ENCODE measurements around the gene BTBD19.
A peak's percentile ranks its signal among the peaks of the same experiment; 100 is the strongest.
"Not testable (repeated sequence)": the region's sequence is repeated elsewhere in the genome, so short reads cannot be mapped to it uniquely, and the experiment has no call there.

Gene BTBD19, protein sequence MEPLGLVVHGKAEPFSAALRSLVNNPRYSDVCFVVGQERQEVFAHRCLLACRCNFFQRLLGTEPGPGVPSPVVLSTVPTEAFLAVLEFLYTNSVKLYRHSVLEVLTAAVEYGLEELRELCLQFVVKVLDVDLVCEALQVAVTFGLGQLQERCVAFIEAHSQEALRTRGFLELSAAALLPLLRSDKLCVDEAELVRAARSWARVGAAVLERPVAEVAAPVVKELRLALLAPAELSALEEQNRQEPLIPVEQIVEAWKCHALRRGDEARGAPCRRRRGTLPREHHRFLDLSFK

DNA sequence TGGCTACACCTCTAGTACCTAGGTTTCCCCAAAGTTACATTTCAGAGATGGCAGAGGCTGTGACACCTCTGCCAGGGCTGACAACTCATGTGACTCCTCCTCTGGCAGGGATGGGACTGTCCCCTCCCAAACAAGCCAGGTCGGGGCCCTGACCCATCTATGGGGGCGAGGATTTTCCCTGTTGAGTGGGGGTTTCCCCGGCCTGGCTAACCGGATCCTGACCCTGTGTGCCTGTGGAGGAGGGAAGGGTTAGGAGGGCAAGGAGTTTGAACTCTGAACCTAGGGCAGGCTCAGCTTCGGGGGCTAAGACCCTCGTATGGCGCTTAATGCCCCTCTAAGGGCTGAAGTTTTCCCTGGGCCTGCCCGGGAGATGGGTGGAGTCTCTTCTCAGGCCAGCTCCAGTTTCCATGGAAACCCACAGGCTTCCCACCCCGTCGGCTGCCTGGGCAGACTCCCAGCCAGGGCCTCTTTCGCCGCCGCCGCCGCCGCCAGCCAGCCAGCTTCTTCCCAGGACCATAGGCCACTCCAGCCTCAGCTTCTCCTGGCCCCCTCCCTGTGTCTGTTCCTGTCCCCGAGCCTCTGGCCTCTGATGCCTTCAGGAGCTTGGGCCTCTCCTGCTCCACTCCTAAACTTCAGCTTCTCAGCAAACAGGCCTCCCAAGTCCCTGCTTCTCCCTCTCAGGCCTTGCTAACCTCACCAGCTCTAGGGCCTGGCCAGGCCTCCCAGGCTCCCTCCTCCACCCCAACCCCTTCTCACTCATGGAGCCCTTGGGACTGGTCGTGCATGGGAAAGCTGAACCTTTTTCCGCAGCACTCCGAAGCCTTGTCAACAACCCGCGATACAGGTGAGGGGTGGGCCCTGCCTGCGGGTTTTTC is at the start of gene BTBD19:
TSS of gene BTBD19 (plus strand) at position 461 of the 875 bp plus-strand sequence. CDS start at position 759, 298 bp downstream.
- peak; percentile 63 for DNase-seq (ENCODE audit: low read depth)

DNA sequence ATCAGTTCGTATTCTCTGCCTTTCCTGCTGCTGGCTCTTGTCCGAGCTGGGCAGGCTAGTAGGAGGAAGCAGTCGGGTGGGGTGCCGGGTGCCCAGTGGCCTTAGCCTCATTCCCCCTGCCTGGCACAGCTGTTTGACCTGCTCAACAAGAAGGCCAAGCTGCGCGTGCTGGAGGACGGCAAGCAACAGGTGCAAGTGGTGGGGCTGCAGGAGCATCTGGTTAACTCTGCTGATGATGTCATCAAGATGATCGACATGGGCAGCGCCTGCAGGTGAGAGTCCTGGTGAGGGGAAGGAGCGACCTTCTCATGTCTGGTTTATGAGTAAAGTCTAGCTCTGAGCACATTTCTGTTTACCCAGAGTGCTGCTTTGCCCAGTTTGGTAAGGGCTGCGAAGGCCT is 49.2 kb upstream of the BTBD19 start:
- no peak for DNase-seq (ENCODE audit: low read depth)

DNA sequence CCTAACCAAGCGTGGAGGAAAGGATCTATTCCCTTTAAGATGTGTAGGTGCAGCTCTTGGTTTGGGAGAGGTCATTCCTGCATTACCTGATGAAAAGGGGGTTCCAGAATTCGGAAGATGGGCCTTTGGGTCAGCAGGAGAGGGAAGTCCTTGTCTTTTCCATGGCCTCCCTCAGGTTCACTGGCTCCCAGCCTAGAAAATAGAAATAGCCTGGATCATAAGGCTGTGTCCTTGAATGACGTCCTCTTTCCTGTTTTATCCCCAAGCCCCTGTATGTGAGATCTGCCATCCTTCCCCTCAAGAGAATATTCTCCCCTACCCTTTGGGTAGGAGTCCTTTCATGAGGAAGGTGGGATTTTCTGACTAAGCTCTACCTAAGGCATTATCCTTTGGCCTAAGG is 47.4 kb upstream of the BTBD19 start:
- no peak for DNase-seq (ENCODE audit: low read depth)

DNA sequence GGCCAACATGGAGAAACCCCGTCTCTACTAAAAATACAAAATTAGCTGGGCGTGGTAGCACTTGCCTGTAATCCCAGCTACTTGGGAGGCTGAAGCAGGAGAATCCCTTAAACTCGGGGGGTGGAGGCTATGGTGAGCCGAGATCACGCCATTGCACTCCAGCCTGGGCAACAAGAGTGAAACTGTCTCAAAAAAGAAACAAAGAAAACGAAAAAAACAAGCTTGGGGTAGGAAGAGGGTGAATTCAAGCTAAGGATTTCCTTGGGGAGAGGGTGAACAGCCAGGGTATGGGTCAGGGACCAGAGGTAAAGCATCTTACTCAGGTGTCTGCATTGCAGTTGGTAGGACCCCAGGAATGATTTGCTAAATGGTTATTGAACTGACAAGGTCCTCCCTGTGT is 41.9 kb upstream of the BTBD19 start:
- not testable (repeated sequence) for DNase-seq (ENCODE audit: low read depth)

DNA sequence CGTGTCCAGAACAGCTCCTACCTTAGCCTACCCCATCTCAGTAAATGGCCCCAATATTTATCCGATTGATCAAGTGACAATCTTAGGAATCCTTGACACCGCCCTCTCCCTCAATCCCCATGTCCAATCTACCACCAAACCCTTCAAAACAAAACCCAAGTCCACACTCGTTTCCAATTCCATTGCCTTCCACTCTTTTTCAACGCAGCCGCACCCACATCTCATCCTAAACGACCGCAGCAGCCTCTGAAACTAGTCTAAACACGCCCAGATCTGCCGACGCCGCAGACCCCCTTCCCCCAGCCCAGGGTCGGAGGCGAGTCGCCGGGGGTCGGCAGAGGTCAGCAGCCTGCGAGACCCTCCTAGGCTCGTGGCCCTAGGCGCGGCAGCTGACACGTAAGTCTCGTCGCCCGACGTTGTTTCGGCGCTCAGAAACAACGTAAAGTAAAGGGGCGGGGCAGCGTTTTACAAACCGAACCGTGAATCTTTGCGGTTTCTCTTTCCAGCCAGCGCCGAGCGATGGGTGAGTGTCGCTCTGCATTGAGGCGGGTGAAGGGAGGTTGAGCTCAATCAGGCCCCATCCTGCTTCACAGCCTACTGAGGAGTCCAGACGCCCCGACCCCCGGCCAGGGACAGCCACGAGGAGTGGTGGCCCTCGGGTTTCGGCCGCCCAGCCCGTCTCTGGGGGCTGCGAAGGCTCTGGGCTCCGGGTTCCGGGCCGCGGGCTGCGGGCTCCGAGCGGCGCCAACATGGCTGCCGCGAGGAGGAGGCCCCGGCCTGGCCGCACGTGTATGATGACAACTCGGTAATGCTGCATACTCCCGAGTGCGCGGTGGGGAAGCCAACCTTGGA is 33.0 kb upstream of the BTBD19 start, which contains the start of gene RPS8:
TSS of gene RPS8 (plus strand) at position 463 of the 852 bp plus-strand sequence. CDS start at position 520, 57 bp downstream.
- peak; percentile 82 for DNase-seq (ENCODE audit: low read depth)

DNA sequence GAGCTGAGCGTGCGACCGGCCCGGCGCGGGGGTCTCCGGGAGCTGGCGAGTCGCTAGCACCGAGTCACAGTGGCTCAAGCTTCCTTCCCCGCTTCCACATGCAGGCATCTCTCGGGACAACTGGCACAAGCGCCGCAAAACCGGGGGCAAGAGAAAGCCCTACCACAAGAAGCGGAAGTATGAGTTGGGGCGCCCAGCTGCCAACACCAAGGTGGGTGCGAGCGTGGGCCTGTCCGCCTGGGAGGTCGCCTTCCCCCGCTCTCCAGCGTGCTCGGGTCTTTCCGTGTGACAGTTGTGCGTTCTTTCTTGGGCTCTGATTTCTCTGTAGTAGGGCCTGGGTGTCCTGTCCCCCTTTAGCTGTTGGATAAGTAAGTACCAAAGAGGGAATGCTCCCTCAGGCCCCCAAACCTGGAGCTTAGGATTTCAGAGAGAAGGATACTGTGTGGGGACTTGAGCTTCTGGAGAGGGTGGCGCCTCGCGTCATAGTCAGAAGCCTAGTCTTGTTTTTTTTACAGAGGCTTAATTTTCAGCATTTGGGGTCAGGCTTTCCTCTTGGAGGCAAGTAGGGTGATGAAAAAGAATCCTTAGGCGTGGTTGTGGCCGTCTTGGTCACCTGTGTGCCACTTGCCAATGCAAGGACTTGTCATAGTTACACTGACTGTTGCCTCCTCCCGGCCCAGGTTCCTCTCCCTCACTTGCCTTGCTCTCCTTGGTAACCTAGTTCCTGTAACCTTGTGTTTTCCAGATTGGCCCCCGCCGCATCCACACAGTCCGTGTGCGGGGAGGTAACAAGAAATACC is 32.2 kb upstream of the BTBD19 start:
- peak; percentile 33 for DNase-seq (ENCODE audit: low read depth)

DNA sequence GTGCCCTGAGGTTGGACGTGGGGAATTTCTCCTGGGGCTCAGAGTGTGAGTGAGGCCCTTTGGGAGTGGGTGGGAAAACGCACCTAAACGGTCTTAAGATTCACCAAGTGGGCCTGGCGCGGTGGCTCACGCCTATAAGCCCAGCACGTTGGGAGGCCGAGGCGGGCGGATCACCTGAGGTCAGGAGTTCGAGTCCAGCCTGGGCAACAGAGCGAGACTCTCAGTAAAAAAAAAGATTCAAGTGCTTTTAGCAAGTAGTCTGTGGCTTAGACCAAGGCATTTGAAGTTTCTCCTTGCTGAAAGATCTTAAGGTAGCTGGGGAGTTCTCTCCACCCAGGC is 31.6 kb upstream of the BTBD19 start:
- no peak for DNase-seq (ENCODE audit: low read depth)

DNA sequence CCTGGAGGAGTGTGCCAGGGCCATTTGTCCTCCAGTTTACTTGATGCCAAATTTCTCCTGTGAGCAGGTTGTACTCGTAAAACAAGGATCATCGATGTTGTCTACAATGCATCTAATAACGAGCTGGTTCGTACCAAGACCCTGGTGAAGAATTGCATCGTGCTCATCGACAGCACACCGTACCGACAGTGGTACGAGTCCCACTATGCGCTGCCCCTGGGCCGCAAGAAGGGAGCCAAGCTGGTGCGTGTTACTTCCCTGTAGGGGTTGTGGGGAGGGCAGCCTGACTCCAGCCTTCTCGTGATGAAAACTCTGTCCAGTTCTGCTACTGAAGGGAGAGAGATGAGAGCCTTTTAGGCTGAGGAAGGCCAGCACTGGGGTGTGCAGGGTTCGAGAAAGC is 30.8 kb upstream of the BTBD19 start:
- DNase-seq (ENCODE audit: low read depth), result no peak

DNA sequence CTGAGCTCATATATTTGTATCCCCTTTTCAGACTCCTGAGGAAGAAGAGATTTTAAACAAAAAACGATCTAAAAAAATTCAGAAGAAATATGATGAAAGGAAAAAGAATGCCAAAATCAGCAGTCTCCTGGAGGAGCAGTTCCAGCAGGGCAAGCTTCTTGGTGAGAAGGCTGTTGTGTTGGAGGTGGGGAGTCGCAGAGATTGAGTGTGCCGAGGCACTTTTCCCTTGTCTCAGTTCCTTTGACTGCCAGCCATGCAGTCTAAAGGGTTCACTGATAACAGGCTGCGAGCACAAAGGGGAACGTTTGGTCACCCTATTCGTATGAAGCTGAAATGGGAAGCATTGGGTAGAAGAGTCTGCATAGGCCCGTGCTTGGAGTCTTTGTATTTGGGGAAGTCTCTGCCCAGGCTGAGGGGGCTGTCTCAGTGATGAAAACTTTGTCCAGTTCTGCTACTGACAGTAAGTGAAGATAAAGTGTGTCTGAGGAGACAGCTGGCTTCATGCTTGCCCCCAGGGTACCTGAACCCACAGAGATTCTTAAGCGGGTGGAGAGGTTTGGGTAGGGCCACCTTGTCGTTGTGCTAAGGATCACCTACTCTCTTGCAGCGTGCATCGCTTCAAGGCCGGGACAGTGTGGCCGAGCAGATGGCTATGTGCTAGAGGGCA is 30.2 kb upstream of the BTBD19 start:
- no peak for DNase-seq (ENCODE audit: low read depth)

DNA sequence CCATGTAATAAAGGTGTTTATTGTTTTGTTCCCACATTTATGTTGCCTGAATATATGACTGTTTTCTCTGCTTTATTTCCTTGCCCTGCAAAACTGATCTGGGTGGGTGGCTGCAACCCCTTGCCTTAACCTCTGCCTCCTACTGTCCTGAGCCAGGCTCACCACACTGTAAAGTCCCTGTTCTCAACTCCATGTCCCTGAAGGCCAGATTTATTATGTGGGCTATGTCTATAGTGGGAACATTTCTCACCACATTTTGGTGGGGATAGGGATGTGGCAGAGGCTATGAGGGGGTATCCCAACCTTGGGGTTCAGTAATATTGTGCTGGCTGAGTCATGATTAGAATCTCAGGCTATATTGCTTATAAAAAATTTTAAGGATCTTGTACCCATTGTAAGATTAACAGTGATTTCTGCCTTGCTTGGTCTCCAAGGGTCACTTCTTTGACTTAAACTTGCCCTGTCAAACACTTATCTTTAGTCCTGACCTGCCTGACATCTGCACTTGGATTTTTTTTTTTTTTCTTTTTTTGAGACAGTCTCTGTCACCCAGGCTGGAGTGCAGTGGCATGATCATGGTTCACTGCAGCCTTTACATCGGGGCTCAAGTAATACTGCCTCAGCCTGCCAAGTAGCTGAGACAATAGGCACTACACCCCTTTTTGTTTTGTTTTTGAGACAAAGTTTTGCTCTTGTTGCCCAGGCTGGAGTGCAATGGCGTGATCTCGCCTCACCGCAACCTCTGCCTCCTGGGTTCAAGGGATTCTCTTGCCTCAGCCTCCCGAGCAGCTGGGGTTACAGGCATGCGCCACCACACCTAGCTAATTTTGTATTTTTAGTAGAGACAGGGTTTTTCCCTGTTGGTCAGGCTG is 29.4 kb upstream of the BTBD19 start:
- DNase-seq (ENCODE audit: low read depth), result no peak

DNA sequence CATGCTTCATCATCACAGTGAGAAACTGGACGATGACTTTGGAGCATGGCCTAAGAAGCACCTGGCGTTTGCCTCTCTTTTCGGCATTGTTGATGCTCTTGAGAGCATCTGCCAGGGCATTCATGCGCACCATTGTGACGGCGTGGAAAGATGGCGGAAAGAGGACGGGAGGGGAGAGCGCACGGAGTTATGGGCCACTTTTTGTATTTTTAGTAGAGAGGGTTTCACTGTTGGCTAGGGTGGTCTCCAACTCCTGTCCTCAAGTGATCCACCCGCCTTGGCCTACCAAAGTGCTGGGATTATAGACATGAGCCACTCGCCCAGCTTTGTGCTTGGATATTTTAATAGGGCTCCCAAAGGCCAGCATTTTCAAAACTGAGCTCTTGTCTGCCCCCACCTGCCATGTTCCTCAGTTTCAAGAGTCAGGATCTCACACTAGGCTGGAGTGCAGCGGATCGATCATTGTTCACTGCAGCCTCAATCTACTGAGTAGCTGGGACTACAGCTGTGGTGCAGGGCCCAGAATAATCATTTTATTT is 27.7 kb upstream of the BTBD19 start:
- DNase-seq (ENCODE audit: low read depth), result no peak

DNA sequence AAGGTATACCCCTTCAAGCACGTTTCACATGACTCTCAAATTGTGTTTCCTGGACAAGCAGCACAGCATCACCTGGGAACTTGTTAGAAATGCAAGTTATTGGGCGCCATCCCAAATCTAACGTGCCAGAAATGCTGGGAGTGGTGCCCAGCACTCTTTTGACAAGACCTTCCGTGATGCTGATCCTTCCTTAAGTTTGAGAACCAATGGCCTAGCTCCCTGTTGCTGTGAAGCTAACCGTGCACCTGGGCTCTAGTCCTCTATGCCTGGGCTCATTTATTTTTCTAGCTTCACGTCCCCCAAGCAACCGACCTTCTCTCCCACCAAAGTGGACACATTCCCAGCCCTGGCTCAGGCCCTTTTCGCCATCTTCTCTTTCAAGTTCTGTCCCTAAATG is 24.6 kb upstream of the BTBD19 start:
- DNase-seq (ENCODE audit: low read depth), result no peak

DNA sequence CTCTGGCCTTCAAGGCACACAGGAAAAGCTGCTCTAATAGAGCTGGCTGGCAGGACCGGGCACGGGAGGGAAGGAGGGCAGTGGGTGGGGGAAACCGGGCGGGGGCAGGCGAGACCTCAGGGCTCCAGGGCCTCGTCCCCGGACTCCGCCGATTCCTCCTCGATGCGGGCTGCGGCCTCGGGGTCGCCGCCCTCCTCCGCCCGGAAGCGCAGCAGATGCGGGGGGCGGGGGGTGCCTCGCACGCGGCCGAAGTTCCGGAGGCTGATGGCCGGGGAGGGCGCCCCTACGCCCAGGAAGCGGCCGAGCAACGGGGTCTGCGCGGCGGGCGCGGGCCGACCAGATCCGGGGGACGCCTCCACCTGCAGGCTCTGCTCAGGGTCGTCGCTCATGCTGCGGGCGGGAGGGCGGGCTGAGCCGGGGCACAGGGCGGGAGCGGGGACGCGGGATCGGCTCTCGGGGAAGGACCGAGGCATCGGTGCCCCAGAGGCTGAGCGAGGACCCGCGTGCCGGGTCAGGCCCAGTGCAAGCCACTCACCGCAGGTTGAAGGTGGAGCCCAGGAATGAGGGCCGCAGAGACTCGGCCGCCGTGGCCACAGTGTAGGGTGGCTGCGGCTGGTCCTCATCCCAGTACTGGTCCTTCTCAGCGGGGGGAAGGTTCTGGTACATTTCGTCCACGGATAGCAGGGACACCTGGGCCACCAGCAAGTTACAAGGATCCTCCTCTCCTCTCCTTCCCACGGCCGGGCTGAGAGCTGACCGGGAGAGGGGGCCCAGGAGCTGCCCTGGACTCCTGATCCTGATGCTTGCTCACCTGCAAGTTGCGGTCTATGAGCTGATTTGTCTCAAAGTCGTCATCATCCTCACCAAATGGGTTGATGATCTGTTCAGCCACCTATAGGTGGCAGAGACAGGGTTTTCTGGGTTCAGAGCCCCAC is 24.0 kb upstream of the BTBD19 start:
- no peak for DNase-seq (ENCODE audit: low read depth)

DNA sequence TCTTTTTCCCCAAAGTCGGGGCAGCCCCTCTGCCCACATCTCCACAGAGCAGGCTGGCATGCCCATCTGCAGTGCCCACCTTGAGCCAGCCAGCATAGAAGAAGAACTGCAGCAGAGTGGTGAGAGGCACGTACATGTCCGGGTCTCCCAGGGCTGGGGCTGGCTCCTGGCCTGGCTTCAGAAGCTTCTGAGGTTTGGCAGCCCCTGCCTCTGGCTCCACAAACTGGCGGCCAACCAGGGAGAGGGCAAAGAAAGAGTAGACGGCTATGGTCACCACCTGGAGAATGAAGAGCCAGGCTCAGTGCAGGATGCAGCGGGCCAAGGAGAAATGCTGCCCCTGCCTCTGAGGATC is 23.3 kb upstream of the BTBD19 start:
- no peak for DNase-seq (ENCODE audit: low read depth)

DNA sequence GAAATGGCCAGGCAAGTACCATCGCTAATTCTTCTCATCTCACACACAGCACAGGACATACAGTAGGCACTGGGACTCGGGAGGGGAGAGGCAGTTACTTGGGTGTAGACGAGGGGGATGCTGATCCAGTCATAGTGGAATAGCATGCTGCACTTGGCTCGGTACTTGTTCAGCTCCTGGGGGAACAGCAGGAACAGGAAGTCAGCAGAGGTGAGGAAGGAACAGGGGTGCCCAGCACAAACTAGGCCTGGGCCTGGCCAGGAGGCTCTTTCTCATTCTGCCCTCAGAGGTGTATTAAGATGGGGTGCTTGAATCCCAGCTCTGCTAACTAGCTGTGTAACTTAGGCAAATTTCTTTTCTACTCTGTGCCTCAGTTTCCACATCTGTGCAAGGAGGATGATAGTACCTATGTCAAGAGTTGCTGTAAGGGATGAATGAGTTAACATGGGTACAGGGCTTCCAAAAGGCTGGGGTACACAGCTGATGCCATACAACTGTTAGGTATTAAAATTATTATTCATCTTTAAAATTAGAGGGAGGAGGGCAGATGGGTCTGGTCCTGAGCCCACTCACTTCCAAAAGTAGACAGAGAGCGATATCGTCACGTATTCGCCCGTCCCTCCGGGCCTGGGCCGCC is 22.7 kb upstream of the BTBD19 start:
- DNase-seq (ENCODE audit: low read depth), result no peak

DNA sequence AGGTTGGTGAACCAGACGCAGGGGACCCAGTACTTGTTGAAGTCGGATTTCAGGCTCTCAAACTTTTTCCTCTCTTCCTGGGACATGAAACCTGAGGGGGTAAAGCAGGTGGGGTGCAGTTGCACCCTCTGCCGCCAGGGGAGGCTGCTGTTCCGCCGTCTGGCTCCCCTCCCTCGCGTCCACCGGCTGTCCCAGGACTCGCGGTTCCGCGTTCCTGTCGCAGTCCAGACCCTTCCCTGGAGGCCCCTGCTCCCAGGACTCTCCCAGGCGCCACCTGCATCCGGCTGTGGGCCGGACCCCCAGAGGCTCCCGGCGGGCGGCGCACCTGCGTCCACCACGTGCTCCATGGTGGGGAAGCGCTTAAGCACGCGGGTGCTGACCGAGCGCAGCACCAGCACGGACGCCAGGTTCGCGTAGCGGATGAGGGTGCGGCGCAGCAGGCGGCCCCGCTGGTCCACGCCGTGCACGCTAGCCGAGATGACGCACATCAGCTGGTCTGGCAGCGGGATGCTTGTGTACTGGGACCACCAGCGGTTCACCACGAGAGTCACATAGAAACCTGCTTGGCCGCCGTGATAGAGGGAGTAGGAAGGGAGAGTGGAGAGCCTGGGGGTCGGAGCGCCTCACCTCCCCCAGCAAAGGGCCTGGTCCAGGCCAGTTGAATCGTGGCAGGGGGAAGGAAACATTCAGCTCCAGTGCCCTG is 22.0 kb upstream of the BTBD19 start:
- DNase-seq (ENCODE audit: low read depth), result peak; percentile 57

DNA sequence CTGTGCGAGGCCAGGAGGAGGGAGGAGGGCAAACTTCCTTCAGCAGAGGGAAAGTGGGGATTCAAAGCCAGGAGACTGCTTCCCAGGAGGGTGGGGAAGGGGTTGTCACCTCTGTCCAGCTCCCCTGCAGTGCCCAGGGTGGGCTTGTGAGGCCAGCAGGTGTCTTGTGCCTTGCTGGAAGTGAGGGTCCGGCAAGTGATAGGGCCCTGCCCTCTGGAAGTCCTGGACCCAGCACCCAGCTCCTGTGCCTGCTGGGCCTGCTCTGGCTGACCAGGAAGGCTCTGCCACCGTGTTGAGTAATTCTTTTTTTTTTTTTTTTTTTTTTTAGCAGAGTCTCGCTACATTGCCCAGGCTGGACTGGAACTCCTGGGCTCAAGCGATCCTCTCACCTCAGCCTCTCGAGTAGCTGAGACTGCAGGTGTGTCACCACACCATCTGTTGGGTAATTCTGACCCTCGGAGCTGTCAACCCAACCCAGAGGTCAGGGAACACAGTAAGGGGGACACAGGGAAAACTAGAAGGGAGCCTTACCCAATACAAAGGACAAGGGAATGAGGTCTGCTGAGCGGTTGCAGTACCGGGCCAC is 21.4 kb upstream of the BTBD19 start:
- DNase-seq (ENCODE audit: low read depth), result no peak
